IPS-18a (cell line): ENCODE measurements around the gene ARHGEF4.
A peak's percentile ranks its signal among the peaks of the same experiment; 100 is the strongest.

ENCODE experiments used
- H3K27ac ChIP-seq: one replicate; pipeline ENCODE4 v1.5.1; 2013; ENCODE audit warnings: low read length
- H3K27me3 ChIP-seq: one replicate; pipeline ENCODE4 v1.6.1; 2013; ENCODE audit warnings: mild to moderate bottlenecking, low read length; ENCODE audit not compliant: control insufficient read depth, insufficient read depth
- H3K36me3 ChIP-seq: one replicate; pipeline ENCODE4 v1.6.1; 2013; ENCODE audit warnings: low read depth, low read length; ENCODE audit not compliant: control insufficient read depth
- H3K4me1 ChIP-seq: one replicate; pipeline ENCODE4 v1.6.1; 2013; ENCODE audit warnings: low read depth, low read length; ENCODE audit not compliant: control insufficient read depth
- H3K4me3 ChIP-seq: one replicate; pipeline ENCODE4 v1.5.1; 2013; ENCODE audit warnings: low read length
- H3K9ac ChIP-seq: one replicate; pipeline ENCODE4 v1.6.1; 2013; ENCODE audit warnings: mild to moderate bottlenecking, low read length, moderate library complexity
- H3K9me3 ChIP-seq: one replicate; pipeline ENCODE4 v1.6.1; 2013; ENCODE audit warnings: low read depth, low read length; ENCODE audit not compliant: control insufficient read depth

Gene ARHGEF4

DNA sequence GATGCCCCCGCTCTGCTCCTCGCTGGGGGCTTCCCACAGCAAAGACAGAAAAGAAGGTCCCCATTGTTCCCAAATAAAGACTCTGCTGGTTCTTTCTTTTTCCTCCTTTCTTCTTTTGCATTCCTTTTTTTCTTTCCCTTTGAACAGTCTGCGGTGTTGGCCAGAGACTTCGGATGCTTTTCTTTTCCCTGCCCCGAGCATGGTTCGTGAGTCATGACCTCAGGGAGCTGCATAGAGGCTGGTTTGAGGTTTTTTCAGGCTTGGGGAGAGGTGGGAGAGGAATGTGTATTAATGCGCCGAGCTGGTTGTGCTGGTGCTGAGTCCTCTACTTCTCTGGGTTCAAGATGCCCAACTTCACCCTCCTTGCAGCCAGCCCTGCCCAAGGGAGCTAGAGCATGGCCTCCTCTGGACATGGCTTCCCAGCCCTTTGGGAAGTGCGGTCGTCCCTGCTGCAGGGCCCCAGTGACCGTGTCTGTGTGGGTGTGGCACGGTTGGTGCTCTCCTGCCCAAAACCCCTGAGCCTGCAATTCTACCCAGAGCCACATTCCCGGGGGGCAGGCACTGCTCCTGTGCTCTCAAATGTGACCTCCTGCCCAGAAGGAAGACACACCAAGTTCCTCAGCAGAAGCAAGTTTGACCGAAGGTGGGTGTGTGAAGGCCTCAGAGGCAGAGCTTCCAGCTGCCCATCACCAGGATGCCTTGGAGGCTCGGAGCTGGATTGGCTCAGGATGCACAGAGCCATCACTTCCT is 9.0 kb upstream of the ARHGEF4 start:
- Histone ChIP-seq H3K36me3 (no peaks in the 10 kb centered on the region), H3K4me1 (peaks cover 26% of the 10 kb centered on the region), H3K4me3 (no peak overlapping the region), H3K27ac (no peak overlapping the region), H3K27me3 (no peaks in the 10 kb centered on the region), H3K9ac (no peak overlapping the region), H3K9me3 (no peaks in the 10 kb centered on the region)

DNA sequence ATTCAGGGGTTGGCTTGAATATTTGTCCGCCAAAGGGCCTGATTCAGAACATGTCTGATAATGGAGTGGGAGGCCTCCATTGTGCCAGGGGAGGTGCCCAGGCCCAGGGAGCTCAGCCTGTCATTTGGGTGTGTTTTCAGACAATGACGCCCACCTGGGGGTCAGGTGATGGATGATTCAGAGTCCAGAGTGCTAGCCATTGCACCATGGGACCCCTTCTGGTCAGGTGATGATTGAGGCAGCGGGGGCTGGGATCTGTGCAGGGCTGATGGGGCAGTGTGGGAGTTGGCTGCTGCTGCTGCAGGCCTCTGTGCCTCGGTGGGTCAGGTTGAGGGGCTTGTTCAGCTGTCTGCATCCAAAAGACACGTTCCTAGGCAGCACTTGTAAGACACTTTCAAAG is 8.3 kb upstream of the ARHGEF4 start:
- Histone ChIP-seq H3K36me3 (no peaks in the 10 kb centered on the region), H3K27me3 (no peaks in the 10 kb centered on the region), H3K27ac (no peak overlapping the region), H3K9ac (no peak overlapping the region), H3K4me3 (no peak overlapping the region), H3K4me1 (peaks cover 26% of the 10 kb centered on the region), H3K9me3 (no peaks in the 10 kb centered on the region)

DNA sequence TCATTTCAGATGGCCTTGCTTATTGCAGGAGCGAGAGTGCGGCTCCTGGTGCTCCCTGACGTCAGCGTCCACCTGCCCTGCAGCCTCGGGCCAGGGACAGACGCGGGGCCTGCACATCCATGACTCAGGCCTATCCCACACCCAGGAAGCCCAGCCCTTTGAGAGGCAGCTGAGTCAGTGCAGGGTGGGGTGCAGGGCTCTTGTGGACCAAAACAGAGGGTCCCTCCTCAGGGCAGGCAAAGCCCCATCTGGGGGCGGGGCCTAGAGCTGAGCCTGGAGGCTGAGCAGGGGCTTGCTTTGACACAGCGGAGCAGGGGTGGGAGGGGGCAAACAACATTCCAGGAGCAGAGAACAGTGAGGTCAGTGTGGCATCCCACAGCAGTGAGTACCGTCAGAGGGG is 7.7 kb upstream of the ARHGEF4 start:
- H3K9ac ChIP-seq: no peak overlapping the region
- no peaks in the 10 kb centered on the region for H3K36me3 ChIP-seq
- H3K4me1 ChIP-seq: peaks cover 26% of the 10 kb centered on the region
- no peaks in the 10 kb centered on the region for H3K9me3 ChIP-seq
- H3K27me3 ChIP-seq: no peaks in the 10 kb centered on the region
- no peak overlapping the region for H3K4me3 ChIP-seq
- no peak overlapping the region for H3K27ac ChIP-seq

DNA sequence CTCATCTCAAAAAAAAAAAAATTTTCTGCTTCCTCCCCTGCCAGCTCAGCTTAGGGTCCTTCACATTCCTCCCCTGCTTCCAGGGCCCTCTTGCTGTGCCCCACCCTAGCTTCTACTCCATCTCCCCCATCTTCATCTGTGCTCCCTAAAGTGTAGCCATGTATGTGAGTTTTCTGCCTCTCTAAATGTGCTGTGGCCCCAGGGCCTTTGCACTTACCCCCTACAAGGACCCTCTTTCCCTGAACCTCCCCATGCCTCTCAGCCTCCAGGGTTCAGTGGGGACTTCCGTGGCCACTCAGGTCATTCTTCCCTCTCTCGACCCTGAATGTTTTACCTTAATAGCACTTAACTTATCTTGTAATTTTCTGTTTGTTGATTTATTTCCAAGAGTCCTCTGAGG is 6.2 kb upstream of the ARHGEF4 start:
- Histone ChIP-seq H3K9me3 (no peaks in the 10 kb centered on the region), H3K9ac (no peak overlapping the region), H3K36me3 (no peaks in the 10 kb centered on the region), H3K4me1 (peaks cover 19% of the 10 kb centered on the region), H3K27me3 (peaks cover 2% of the 10 kb centered on the region), H3K27ac (no peak overlapping the region), H3K4me3 (no peak overlapping the region)

DNA sequence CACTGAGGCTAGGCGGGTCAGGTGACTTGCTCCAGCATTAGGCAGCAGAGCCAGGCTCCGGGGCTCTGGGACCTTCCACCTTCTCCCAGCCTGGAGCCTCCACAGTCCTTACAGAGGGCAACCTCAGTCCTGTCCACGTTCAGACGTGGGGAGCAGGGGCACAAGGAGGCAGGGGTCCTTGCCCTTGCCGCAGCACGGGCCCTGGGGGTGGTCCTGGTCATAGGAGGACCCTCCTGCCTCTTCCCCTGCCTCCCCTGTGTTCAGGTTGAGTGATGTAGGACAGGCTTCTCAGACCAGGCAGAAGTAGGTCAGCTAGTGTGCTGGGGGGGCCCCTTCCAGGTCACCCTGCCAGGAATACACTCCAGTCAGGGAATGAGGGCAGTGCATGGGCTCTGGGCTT is 5.4 kb upstream of the ARHGEF4 start:
- Histone ChIP-seq H3K4me3 (no peak overlapping the region), H3K27ac (no peak overlapping the region), H3K9me3 (no peaks in the 10 kb centered on the region), H3K4me1 (peaks cover 22% of the 10 kb centered on the region), H3K36me3 (no peaks in the 10 kb centered on the region), H3K27me3 (peaks cover 10% of the 10 kb centered on the region), H3K9ac (no peak overlapping the region)

DNA sequence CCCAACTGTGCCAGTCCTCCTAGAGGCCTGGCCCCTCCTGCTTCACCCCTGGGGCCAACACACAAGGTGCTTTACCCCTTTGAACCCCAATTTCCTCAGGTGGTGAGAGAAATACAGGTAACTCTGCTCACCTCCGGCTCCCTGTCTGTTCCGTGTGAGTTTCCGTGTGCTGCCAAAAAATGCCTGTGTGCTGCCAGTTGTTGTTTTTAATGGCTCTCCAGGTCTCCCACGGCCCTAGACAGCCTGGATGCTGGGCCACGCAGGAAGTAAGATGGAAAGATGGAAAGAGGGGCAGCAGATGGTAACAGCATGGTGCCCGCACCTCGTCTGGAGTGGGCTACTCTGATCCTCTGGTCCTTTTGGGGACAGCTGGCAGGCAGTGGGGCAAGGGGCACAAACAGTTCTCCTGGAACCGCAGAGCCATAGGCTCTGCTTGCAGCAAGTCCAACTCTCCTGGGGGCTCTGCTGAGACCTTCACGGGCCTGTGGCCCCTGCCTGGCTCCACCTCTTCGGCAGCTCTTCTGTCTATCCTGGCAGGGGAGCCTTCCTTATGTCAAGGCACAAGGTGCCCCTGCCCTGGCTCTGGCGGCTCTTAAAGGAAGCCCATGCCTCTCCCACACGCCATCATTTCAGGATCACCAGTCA is 4.3 kb upstream of the ARHGEF4 start:
- peaks cover 17% of the 10 kb centered on the region for H3K4me1 ChIP-seq
- H3K36me3 ChIP-seq: no peaks in the 10 kb centered on the region
- no peak overlapping the region for H3K4me3 ChIP-seq
- H3K9me3 ChIP-seq: no peaks in the 10 kb centered on the region
- H3K27me3 ChIP-seq: peaks cover 17% of the 10 kb centered on the region
- no peak overlapping the region for H3K9ac ChIP-seq
- no peak overlapping the region for H3K27ac ChIP-seq

DNA sequence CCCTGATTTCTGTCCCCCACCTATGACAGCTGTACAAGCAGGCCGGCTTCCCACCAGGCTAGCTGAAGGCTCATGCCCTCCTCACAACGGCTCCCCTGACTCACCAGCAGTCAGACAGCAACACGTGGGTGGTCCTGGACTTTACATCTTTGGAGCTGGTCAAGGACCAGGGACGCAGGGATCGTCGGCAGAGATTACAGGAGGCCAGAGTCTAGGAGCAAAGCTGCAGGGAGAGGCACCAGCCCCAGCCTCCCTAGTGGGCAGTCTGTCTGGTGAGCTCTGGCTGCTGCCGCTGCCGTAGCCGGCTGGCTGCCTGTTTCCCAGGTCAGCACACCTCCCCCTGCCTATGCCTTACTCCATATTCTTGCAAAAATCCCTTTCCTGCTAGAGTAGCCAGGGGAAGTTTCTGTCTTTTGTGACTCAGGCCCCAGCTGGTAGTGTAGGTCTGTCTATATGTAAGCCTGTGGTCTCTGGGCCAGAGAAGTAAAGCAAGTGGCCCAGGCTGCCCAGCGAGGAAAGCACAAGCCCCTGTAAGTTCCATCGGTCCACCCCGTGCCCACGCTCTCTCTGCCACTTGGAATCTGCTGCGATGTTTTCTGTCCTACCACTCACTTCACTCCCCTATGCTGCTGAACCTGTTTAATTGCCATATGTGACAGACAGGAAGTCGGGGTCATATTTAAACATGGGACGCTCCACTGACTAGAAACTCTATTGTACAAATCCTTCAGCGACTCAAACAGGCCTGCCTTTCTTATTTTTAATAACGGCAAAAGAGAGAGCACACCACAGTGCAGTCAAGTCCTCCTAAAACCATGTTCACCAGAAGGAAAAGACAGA is 2.4 kb upstream of the ARHGEF4 start:
- Histone ChIP-seq H3K4me3 (no peak overlapping the region), H3K9me3 (no peaks in the 10 kb centered on the region), H3K9ac (no peak overlapping the region), H3K36me3 (no peaks in the 10 kb centered on the region), H3K27me3 (peaks cover 32% of the 10 kb centered on the region), H3K4me1 (peaks cover 5% of the 10 kb centered on the region), H3K27ac (no peak overlapping the region)

DNA sequence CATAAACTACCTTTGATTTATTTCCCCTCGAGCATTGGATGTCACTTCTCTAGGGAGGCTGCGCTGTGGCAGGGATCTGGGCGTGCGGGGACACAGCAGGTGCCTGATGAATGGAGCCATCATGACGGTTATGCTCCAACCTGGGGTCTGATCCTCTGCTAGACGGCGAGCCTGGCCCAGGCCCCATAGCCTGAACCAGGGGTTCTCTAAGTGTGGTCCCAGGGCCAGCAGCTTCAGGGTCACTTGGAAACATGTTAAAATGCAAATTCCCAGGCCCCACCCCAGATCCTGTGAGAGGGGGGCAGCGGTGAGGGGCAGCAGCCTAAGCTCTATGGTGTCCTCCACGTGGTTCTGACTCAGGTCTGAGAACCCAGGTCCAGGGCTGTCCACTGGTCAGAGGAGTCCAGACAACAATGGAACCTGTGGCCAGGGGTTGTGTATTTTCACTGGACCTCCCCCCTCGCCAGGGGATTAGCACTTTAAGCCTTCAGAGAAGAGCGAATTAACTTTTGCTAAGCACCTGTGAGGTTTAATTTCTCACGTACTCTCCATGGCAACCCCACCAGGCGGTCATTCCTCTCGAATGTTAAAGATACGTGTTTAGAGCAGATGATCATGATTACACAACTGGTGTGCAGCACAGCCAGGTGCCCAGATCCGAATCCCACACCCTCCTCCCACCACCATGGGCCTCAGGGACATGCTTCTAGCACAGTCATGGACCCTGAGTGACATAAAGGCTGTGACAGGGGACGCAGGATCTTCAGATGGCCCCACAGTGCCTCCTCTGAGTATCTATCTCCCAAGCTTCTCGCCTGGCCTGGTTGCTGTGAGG is 1.6 kb upstream of the ARHGEF4 start:
- Histone ChIP-seq H3K27me3 (peaks cover 32% of the 10 kb centered on the region), H3K9me3 (no peaks in the 10 kb centered on the region), H3K9ac (no peak overlapping the region), H3K36me3 (no peaks in the 10 kb centered on the region), H3K4me1 (peaks cover 5% of the 10 kb centered on the region), H3K27ac (no peak overlapping the region), H3K4me3 (no peak overlapping the region)

DNA sequence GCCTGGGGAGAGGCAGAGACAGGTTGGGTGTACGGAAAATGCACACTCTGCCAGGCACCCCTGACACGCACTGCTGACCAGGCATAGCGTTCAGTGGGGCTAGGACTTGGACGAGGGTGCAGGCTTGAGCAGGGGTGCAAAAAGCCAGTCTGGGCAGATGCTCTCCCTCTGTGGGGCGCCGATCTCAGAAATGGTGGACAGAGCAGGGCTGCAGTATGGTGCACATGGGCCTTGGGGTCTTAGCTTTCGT is 1.0 kb upstream of the ARHGEF4 start:
- Histone ChIP-seq H3K9ac (no peak overlapping the region), H3K9me3 (no peaks in the 10 kb centered on the region), H3K27me3 (peaks cover 32% of the 10 kb centered on the region), H3K27ac (no peak overlapping the region), H3K4me3 (no peak overlapping the region), H3K36me3 (no peaks in the 10 kb centered on the region), H3K4me1 (peaks cover 5% of the 10 kb centered on the region)

DNA sequence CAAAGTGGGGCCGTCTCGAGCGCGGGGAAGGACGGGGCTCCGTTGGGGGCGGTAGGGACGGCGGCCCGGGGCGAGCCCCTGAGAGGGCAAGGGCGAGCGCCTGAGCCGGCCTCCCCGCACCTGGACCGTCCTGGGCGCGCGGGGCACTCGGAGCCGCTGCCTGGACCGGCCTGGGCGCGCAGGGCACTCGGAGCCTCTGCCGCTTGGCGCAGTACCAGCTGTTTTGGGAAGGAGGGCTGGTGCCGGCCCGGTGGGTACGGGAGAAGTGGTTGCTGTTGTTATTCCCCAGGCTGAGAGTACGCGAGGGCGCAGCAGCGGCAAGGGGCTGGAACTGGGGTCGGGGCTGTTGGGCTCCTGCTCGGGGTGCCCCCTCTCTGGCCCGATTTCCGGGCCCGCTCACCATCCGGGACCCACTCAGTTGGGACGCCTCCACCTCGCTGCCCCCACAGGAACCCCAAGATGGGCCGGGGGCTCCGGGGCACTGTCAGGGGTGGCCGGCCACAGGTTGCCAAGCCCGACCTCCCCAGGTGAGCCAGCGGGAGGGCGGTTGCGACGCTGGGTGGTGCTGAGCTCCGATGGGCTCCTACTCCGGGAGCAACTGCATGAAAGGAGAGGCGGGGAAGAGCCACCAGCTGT is 579 bp downstream of the ARHGEF4 start:
- Histone ChIP-seq H3K4me3 (peak overlapping the region; percentile 59), H3K36me3 (no peaks in the 10 kb centered on the region), H3K9ac (no peak overlapping the region), H3K27me3 (peaks cover 32% of the 10 kb centered on the region), H3K9me3 (no peaks in the 10 kb centered on the region), H3K4me1 (peaks cover 5% of the 10 kb centered on the region), H3K27ac (no peak overlapping the region)
